Liver (tissue), 9 donors: ENCODE measurements around the gene FLRT2. TPM values are rescaled to one million over a fixed set of nuclear protein-coding genes. Genes with fewer than 3 reads are reported as not detected.

Source experiments
- DNase-seq: peaks from one replicate; pipeline ENCODE4 v3.0.0-alpha.2; 2017; ENCODE audit warnings: low spot score
- H3K27ac ChIP-seq, 2 donors: one replicate each; pipeline ENCODE4 v1.7.0; 2013; ENCODE audit warnings: inconsistent platforms in 2 of 2, low read length in 2 of 2, control low read depth in 1 of 2, low read depth in 1 of 2, mild to moderate bottlenecking in 1 of 2
- H3K27me3 ChIP-seq, 4 donors: one replicate each; pipeline versions ENCODE4 v1.6.1 to v1.7.0; 2013; ENCODE audit warnings: low read length in 3 of 4, inconsistent platforms in 1 of 4, mild to moderate bottlenecking in 1 of 4, moderate library complexity in 1 of 4; ENCODE audit not compliant: control insufficient read depth in 4 of 4, insufficient read depth in 4 of 4
- H3K36me3 ChIP-seq, 4 donors: one replicate each; pipeline versions ENCODE4 v1.6.1 to v1.7.0; 2013; ENCODE audit warnings: low read length in 3 of 4, mild to moderate bottlenecking in 3 of 4, low read depth in 1 of 4, moderate library complexity in 1 of 4; ENCODE audit not compliant: control insufficient read depth in 4 of 4, insufficient read depth in 3 of 4
- H3K4me1 ChIP-seq, 4 donors: one replicate each; pipeline versions ENCODE4 v1.6.1 to v1.7.0; 2013; ENCODE audit warnings: low read length in 3 of 4, mild to moderate bottlenecking in 3 of 4, moderate library complexity in 1 of 4; ENCODE audit not compliant: control insufficient read depth in 4 of 4, insufficient read depth in 4 of 4
- H3K4me3 ChIP-seq, 3 donors: one replicate each; pipeline versions ENCODE4 v1.6.1 to v1.7.0; 2013; ENCODE audit warnings: low read length in 3 of 3, control low read depth in 1 of 3, low read depth in 1 of 3, mild to moderate bottlenecking in 1 of 3
- H3K9ac ChIP-seq, 2 donors: one replicate each; pipeline ENCODE4 v1.7.0; 2013; ENCODE audit warnings: low read length in 2 of 2, mild to moderate bottlenecking in 2 of 2, moderate library complexity in 2 of 2, control low read depth in 1 of 2, low read depth in 1 of 2
- H3K9me3 ChIP-seq, 4 donors: one replicate each; pipeline versions ENCODE4 v1.6.1 to v1.7.0; 2013; ENCODE audit warnings: low read length in 3 of 4; ENCODE audit not compliant: control insufficient read depth in 4 of 4
- EGR1 ChIP-seq, 2 donors: IDR thresholded peaks; 2 replicates each; pipeline ENCODE4 v1.6.1; 2016 to 2018; ENCODE audit warnings: antibody characterized with exemption in 2 of 2, low read depth in 2 of 2
- FOXA1 ChIP-seq: IDR thresholded peaks from 2 replicates; pipeline ENCODE4 v1.6.1; 2016; ENCODE audit warnings: antibody characterized with exemption
- GABPA ChIP-seq, 2 donors: IDR thresholded peaks in 1 of 2; conservative IDR thresholded peaks in 1 of 2; 2 replicates each; pipeline ENCODE4 v1.6.1; 2016; ENCODE audit warnings: antibody characterized with exemption in 2 of 2, mild to moderate bottlenecking in 1 of 2, moderate library complexity in 1 of 2
- HNF4A ChIP-seq, 2 donors: conservative IDR thresholded peaks; 2 replicates each; pipeline ENCODE4 v1.6.1; 2016; ENCODE audit warnings: antibody characterized with exemption in 2 of 2, mild to moderate bottlenecking in 2 of 2
- HNF4G ChIP-seq: IDR thresholded peaks from 2 replicates; pipeline ENCODE4 v1.6.1; 2016; ENCODE audit warnings: antibody characterized with exemption
- JUND ChIP-seq, 2 donors: IDR thresholded peaks; 2 replicates each; pipeline ENCODE4 v1.6.1; 2016; ENCODE audit warnings: antibody characterized with exemption in 2 of 2
- NR2F2 ChIP-seq: IDR thresholded peaks from 2 replicates; pipeline ENCODE4 v1.6.1; 2016; ENCODE audit warnings: antibody characterized with exemption
- RAD21 ChIP-seq, 2 donors: IDR thresholded peaks; 2 replicates each; pipeline ENCODE4 v1.6.1; 2016; ENCODE audit warnings: antibody characterized with exemption in 2 of 2, mild to moderate bottlenecking in 2 of 2
- RXRA ChIP-seq, 2 donors: IDR thresholded peaks; 2 replicates each; pipeline ENCODE4 v1.6.1; 2017 to 2018; ENCODE audit warnings: antibody characterized with exemption in 2 of 2, mild to moderate bottlenecking in 1 of 2
- SP1 ChIP-seq: IDR thresholded peaks from 2 replicates; pipeline ENCODE4 v1.6.1; 2018; ENCODE audit warnings: antibody characterized with exemption, mild to moderate bottlenecking
- TAF1 ChIP-seq: conservative IDR thresholded peaks from 2 replicates; pipeline ENCODE4 v1.6.1; 2016; ENCODE audit warnings: antibody characterized with exemption, mild to moderate bottlenecking
- YY1 ChIP-seq: IDR thresholded peaks from 2 replicates; pipeline ENCODE4 v1.6.1; 2016; ENCODE audit warnings: antibody characterized with exemption, mild to moderate bottlenecking
- ZBTB33 ChIP-seq: IDR thresholded peaks from 2 replicates; pipeline ENCODE4 v1.6.1; 2016; ENCODE audit warnings: antibody characterized with exemption
- WGBS: extraction: QIAGEN DNeasy Blood & Tissue Kit; methylation state at CpG from one replicate; pipeline ENCODE4 v1.1.7; 2013; 5-methylcytosine and 5-hydroxymethylcytosine counted together
- polyA plus RNA-seq, 2 donors: library from polyadenylated mRNA; stranded (reverse) in 1 of 2; unstranded in 1 of 2; fragments of 200-250 nt in 1 of 2; fragments of >200 nt in 1 of 2; fragmentation: Nextera tagmentation in 1 of 2; extraction: Ambion mirVana in 1 of 2; gene quantifications; one replicate each; pipeline versions ENCODE4 v1.2.1 to v1.2.3, GENCODE V29; 2013 to 2015
- total RNA-seq, 2 donors: library from RNA; depleted of rRNA; stranded (reverse); fragments of >200 nt; gene quantifications; one replicate each; pipeline ENCODE4 v1.2.3, GENCODE V29; 2014
- TF ChIP-seq, protein P1 (sequence below): IDR thresholded peaks from 2 replicates; pipeline ENCODE4 v1.6.1; 2016; ENCODE audit warnings: antibody characterized with exemption, mild to moderate bottlenecking
- TF ChIP-seq, protein P2 (sequence below): IDR thresholded peaks from 2 replicates; pipeline ENCODE4 v1.6.1; 2016; ENCODE audit warnings: antibody characterized with exemption
- TF ChIP-seq, protein P3 (sequence below): fragments of 150-350 bp; IDR thresholded peaks from 2 replicates; pipeline ENCODE4 v1.5.1; 2017; ENCODE audit warnings: improper control_type of control experiment, low read depth, low read length; ENCODE audit not compliant: missing input control
- TF ChIP-seq, protein P4 (sequence below): IDR thresholded peaks from 2 replicates; pipeline ENCODE4 v1.6.1; 2016; ENCODE audit warnings: antibody characterized with exemption
- donor health status: healthy.
- donor health status: healthy.
- donor health status: healthy.
- donor health status: healthy.
- donor health status: healthy.

The FLRT2 gene
- total and polyA plus RNA-seq, 4 donors: 0.90 to 8.2 (median 1.8) TPM

DNA sequence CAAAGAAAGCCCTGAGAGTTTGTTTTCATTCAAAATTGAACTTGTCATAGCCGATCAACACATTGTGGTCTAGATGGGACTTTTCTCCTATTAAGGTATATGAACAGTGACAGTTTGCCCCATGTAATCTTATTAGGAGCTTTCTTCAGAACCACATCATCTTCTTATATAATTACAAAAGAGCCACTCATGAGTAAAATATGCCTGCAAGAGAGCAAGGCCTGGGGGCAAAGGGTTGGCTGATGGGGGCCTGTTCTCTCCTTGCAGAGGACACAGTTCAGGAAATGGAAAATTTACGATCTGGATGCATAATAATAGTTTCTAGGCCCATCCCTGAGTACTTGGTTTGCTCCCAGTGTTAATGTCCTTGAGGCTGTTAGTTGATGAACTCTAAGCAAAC lies 87.8 kb downstream of the FLRT2 start:
- no peak overlapping the region for H3K9ac ChIP-seq
- no peaks in the 10 kb centered on the region for H3K4me1 ChIP-seq
- no peaks in the 10 kb centered on the region for H3K9me3 ChIP-seq
- no peaks in the 10 kb centered on the region for H3K36me3 ChIP-seq
- TF ChIP-seq SP1 (no peak), RAD21 (IDR thresholded peaks at IDR 0.05) (no peak), RXRA (IDR thresholded peaks at IDR 0.05) (no peak), HNF4A (conservative IDR thresholded peaks at IDR 0.05) (no peak), JUND (IDR thresholded peaks at IDR 0.05) (no peak), GABPA (IDR thresholded peaks at IDR 0.05 in 1 of 2, conservative IDR thresholded peaks at IDR 0.05 in 1 of 2) (no peak), YY1 (no peak)
- TF ChIP-seq, protein P1, sequence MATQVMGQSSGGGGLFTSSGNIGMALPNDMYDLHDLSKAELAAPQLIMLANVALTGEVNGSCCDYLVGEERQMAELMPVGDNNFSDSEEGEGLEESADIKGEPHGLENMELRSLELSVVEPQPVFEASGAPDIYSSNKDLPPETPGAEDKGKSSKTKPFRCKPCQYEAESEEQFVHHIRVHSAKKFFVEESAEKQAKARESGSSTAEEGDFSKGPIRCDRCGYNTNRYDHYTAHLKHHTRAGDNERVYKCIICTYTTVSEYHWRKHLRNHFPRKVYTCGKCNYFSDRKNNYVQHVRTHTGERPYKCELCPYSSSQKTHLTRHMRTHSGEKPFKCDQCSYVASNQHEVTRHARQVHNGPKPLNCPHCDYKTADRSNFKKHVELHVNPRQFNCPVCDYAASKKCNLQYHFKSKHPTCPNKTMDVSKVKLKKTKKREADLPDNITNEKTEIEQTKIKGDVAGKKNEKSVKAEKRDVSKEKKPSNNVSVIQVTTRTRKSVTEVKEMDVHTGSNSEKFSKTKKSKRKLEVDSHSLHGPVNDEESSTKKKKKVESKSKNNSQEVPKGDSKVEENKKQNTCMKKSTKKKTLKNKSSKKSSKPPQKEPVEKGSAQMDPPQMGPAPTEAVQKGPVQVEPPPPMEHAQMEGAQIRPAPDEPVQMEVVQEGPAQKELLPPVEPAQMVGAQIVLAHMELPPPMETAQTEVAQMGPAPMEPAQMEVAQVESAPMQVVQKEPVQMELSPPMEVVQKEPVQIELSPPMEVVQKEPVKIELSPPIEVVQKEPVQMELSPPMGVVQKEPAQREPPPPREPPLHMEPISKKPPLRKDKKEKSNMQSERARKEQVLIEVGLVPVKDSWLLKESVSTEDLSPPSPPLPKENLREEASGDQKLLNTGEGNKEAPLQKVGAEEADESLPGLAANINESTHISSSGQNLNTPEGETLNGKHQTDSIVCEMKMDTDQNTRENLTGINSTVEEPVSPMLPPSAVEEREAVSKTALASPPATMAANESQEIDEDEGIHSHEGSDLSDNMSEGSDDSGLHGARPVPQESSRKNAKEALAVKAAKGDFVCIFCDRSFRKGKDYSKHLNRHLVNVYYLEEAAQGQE: no peak
- TF ChIP-seq, protein P2, sequence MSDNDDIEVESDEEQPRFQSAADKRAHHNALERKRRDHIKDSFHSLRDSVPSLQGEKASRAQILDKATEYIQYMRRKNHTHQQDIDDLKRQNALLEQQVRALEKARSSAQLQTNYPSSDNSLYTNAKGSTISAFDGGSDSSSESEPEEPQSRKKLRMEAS: no peak
- no peak overlapping the region for H3K27ac ChIP-seq
- no peaks in the 10 kb centered on the region for H3K27me3 ChIP-seq
- 78% methylated on average over 2 of the region's 2 CpGs for WGBS
- no peak for DNase-seq
- no peak overlapping the region for H3K4me3 ChIP-seq

DNA sequence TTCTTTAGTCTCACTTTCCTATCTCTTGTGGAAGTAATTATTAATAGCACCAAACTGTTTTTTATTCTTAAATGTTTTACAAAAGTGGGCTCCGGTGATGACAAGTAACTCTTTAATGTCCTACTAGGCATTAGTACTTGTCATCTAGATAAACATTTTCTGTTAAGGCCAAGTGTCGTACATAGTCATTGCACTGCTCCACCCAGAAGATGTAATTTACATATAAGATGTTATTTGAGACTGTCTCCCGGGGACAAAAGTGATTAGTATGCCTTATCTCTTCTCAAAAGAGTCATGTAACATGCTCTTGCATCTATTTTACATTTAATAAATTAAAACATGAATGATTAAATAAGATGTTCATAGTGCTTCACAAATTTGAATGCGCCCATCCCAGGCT lies 88.4 kb downstream of the FLRT2 start:
- no peak for TF ChIP-seq EGR1 (IDR thresholded peaks at IDR 0.05; ENCODE audit: low read depth in 2 of 2)
- TF ChIP-seq FOXA1: no peak
- TF ChIP-seq, protein P3, sequence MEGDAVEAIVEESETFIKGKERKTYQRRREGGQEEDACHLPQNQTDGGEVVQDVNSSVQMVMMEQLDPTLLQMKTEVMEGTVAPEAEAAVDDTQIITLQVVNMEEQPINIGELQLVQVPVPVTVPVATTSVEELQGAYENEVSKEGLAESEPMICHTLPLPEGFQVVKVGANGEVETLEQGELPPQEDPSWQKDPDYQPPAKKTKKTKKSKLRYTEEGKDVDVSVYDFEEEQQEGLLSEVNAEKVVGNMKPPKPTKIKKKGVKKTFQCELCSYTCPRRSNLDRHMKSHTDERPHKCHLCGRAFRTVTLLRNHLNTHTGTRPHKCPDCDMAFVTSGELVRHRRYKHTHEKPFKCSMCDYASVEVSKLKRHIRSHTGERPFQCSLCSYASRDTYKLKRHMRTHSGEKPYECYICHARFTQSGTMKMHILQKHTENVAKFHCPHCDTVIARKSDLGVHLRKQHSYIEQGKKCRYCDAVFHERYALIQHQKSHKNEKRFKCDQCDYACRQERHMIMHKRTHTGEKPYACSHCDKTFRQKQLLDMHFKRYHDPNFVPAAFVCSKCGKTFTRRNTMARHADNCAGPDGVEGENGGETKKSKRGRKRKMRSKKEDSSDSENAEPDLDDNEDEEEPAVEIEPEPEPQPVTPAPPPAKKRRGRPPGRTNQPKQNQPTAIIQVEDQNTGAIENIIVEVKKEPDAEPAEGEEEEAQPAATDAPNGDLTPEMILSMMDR: no peak
- TF ChIP-seq JUND (IDR thresholded peaks at IDR 0.05): no peak
- TF ChIP-seq RAD21 (IDR thresholded peaks at IDR 0.05): no peak
- TF ChIP-seq RXRA (IDR thresholded peaks at IDR 0.05): no peak
- no peak for TF ChIP-seq HNF4G
- no peak for TF ChIP-seq HNF4A (conservative IDR thresholded peaks at IDR 0.05)
- TF ChIP-seq, protein P1: no peak
- TF ChIP-seq TAF1: no peak
- TF ChIP-seq NR2F2: no peak
- TF ChIP-seq ZBTB33: no peak
- TF ChIP-seq, protein P2: no peak
- TF ChIP-seq, protein P4, sequence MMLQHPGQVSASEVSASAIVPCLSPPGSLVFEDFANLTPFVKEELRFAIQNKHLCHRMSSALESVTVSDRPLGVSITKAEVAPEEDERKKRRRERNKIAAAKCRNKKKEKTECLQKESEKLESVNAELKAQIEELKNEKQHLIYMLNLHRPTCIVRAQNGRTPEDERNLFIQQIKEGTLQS: no peak
- no peaks in the 10 kb centered on the region for H3K27me3 ChIP-seq
- H3K4me1 ChIP-seq: no peaks in the 10 kb centered on the region
- no peak overlapping the region for H3K27ac ChIP-seq
- H3K9ac ChIP-seq: no peak overlapping the region
- 86% methylated on average over 4 of the region's 4 CpGs for WGBS
- no peak overlapping the region for H3K4me3 ChIP-seq
- H3K36me3 ChIP-seq: no peaks in the 10 kb centered on the region
- no peaks in the 10 kb centered on the region for H3K9me3 ChIP-seq
- no peak for DNase-seq
